HepG2 (cell line): ENCODE results near the gene MRPL20. TPM values are rescaled to one million over a fixed set of nuclear protein-coding genes. Genes with fewer than 3 reads are reported as not detected.

ENCODE experiments used
- ATAC-seq: fragments of 200-7000 bp; cut with Tn5 transposase; 3 replicates; pipeline ENCODE4 v1.9.1; 2020; ENCODE audit warnings: mild to moderate bottlenecking, moderate library complexity
- BruUV-seq: library from RNA; stranded (reverse); fragments of 400-500 nt; replicated peaks from 2 replicates; lab custom pipeline; 2021; lab: Mats Ljungman, UMichigan
- CTCF ChIA-PET: fragments of 300-600 bp; formaldehyde crosslinking; extraction: SDS; loops from one replicate; lab custom pipeline; 2021; ENCODE audit warnings: low total read pairs, inconsistent platforms, low intra/inter-chr PET ratio; lab: Yijun Ruan, JAX
- POLR2A ChIA-PET: fragments of 350-600 bp; sonication (Branson Sonifier 250); formaldehyde crosslinking; loops from one replicate; lab custom pipeline; 2020; ENCODE audit warnings: antibody characterized with exemption, inconsistent platforms; lab: Yijun Ruan, JAX
- DNase-seq: peaks from one replicate; pipeline ENCODE4 v3.0.0-alpha.2; 2015; ENCODE audit warnings: low spot score
- FAIRE-seq: peaks from 3 replicates; lab custom pipeline; 2011; peaks lifted over from hg19 to GRCh38; lab: Jason Lieb, UNC
- H2AFZ ChIP-seq: one replicate; pipeline ENCODE4 v1.6.1; 2011; ENCODE audit warnings: low read length, inconsistent platforms
- H3K27ac ChIP-seq: fragments of 300-600 bp; 3 replicates; pipeline ENCODE4 v1.8.0; 2011; ENCODE audit warnings: mixed run types, mild to moderate bottlenecking, mixed read lengths, low read length, inconsistent platforms; ENCODE audit not compliant: insufficient read depth; ENCODE audit errors: extremely low read length
- H3K27me3 ChIP-seq, 2 experiments: fragments of 200-600 bp in 1 of 2; 2 replicates in 1 of 2; 3 replicates in 1 of 2; pipeline versions ENCODE4 v1.6.0 to v1.8.0; 2011; ENCODE audit warnings: low read length in 2 of 2, mild to moderate bottlenecking in 2 of 2, moderate library complexity in 2 of 2, inconsistent platforms in 1 of 2; ENCODE audit not compliant: insufficient read depth in 2 of 2, control insufficient read depth in 1 of 2
- H3K36me3 ChIP-seq, 2 experiments: fragments of 200-600 bp in 1 of 2; replicated peaks in 1 of 2; 2 replicates in 1 of 2; 3 replicates in 1 of 2; pipeline versions ENCODE4 v1.5.1 to v1.8.0; 2011; ENCODE audit warnings: low read length in 2 of 2, inconsistent platforms in 1 of 2; ENCODE audit not compliant: insufficient read depth in 2 of 2, control insufficient read depth in 1 of 2
- H3K4me1 ChIP-seq: 2 replicates; pipeline ENCODE4 v1.5.1; 2012; ENCODE audit warnings: low read length, inconsistent platforms; ENCODE audit not compliant: insufficient read depth
- H3K4me2 ChIP-seq: 2 replicates; pipeline ENCODE4 v1.6.0; 2011; ENCODE audit warnings: low read depth, low read length, inconsistent platforms
- H3K4me3 ChIP-seq, 3 experiments: fragments of 200-600 bp in 1 of 3; sonication (generic), shearing (Covaris generic) in 1 of 3; replicated peaks in 1 of 3; 2 replicates each; pipeline ENCODE4 v1.5.1; 2011 to 2016; ENCODE audit warnings: low read length in 3 of 3, inconsistent platforms in 2 of 3, low read depth in 2 of 3, mild to moderate bottlenecking in 2 of 3, control low read depth in 1 of 3, mixed read lengths in 1 of 3; ENCODE audit not compliant: insufficient read depth in 1 of 3
- H3K79me2 ChIP-seq: one replicate; pipeline ENCODE4 v1.6.1; 2011; ENCODE audit warnings: low read length, inconsistent platforms; ENCODE audit not compliant: insufficient read depth
- H3K9ac ChIP-seq: 2 replicates; pipeline ENCODE4 v1.6.0; 2011; ENCODE audit warnings: mild to moderate bottlenecking, low read depth, low read length, inconsistent platforms; ENCODE audit not compliant: insufficient read depth
- H3K9me3 ChIP-seq: 2 replicates; pipeline ENCODE4 v1.5.1; 2012; ENCODE audit warnings: mild to moderate bottlenecking, low read length
- H4K20me1 ChIP-seq: 2 replicates; pipeline ENCODE4 v1.6.0; 2011; ENCODE audit warnings: inconsistent platforms, mild to moderate bottlenecking, low read length, moderate library complexity; ENCODE audit not compliant: insufficient read depth
- BRCA1 ChIP-seq: sonication (generic); formaldehyde crosslinking; IDR thresholded peaks from 2 replicates; pipeline ENCODE4 v1.4.0; 2020; ENCODE audit warnings: missing genetic modification reagents
- ETV5 ChIP-seq: IDR thresholded peaks from 2 replicates; pipeline ENCODE4 v1.6.1; 2018; ENCODE audit warnings: missing biosample characterization, missing genetic modification reagents, inconsistent platforms, borderline replicate concordance
- HOXA3 ChIP-seq: sonication (generic); formaldehyde crosslinking; IDR thresholded peaks from 2 replicates; pipeline ENCODE4 v1.5.0; 2020; ENCODE audit warnings: missing genetic modification reagents
- KLF16 ChIP-seq, 2 experiments: sonication (generic) in 1 of 2; formaldehyde crosslinking in 1 of 2; IDR thresholded peaks; 2 replicates each; pipeline versions ENCODE4 v1.6.1 to v1.8.0; 2016 to 2023; ENCODE audit warnings: missing genetic modification reagents in 2 of 2, missing compliant biosample characterization in 1 of 2
- PCBP1 ChIP-seq: fragments of 200-400 bp; formaldehyde crosslinking; IDR thresholded peaks from 2 replicates; pipeline ENCODE4 v1.6.1; 2017; ENCODE audit warnings: mild to moderate bottlenecking, low read depth, low read length, borderline replicate concordance
- SALL2 ChIP-seq: sonication (generic); formaldehyde crosslinking; IDR thresholded peaks from 2 replicates; pipeline ENCODE4 v1.8.1; 2023; ENCODE audit warnings: mild to moderate bottlenecking, missing genetic modification reagents, inconsistent platforms
- SOX5 ChIP-seq: IDR thresholded peaks from 2 replicates; pipeline ENCODE4 v1.6.1; 2016; ENCODE audit warnings: borderline replicate concordance
- THAP11 ChIP-seq: IDR thresholded peaks from 2 replicates; pipeline ENCODE4 v1.6.1; 2016; ENCODE audit warnings: missing biosample characterization, missing genetic modification reagents
- TSC22D2 ChIP-seq: sonication (generic); formaldehyde crosslinking; IDR thresholded peaks from 2 replicates; pipeline ENCODE4 v1.5.1; 2020; ENCODE audit warnings: missing genetic modification reagents, mild to moderate bottlenecking, borderline replicate concordance
- ZNF362 ChIP-seq: sonication (generic); formaldehyde crosslinking; IDR thresholded peaks from 2 replicates; pipeline ENCODE4 v1.4.0; 2020; ENCODE audit warnings: missing genetic modification reagents, mild to moderate bottlenecking, borderline replicate concordance
- ZNF563 ChIP-seq: sonication (generic); formaldehyde crosslinking; IDR thresholded peaks from 2 replicates; pipeline ENCODE4 v1.8.0; 2022; ENCODE audit warnings: mild to moderate bottlenecking, moderate library complexity, missing genetic modification reagents
- ZNF768 ChIP-seq: sonication (generic); formaldehyde crosslinking; IDR thresholded peaks from 2 replicates; pipeline ENCODE4 v1.4.0; 2020; ENCODE audit warnings: missing genetic modification reagents
- WGBS: methylation state at CpG from one replicate; pipeline ENCODE4 v1.1.6; 2017; ENCODE audit warnings: low lambda C conversion rate; 5-methylcytosine and 5-hydroxymethylcytosine counted together
- in situ Hi-C: cut with HindIII; loops from 2 replicates; pipeline ENCODE4 v1.10.0; 2017; ENCODE audit warnings: low pct_unique_long_range_greater_than_20kb; ENCODE audit not compliant: extremely low pct_ligation_motif_present
- intact Hi-C: fragments of 100-400 bp; cut with micrococcal nuclease; formaldehyde crosslinking; loops from one replicate; pipeline ENCODE4 v1.10.0; 2022; ENCODE audit not compliant: unreplicated experiment
- polyA plus RNA-seq, 8 experiments: library from polyadenylated mRNA; depleted of rRNA in 3 of 8; stranded (reverse) in 7 of 8; unstranded in 1 of 8; fragments of >200 nt; fragmentation: Illumina TruSeq in 4 of 8; extraction: Trizol in 4 of 8; gene quantifications; 2 replicates each; pipeline versions ENCODE4 v1.2.1 to v1.2.3, GENCODE V29; 2011 to 2016; ENCODE audit warnings: low read depth in 4 of 8, missing spikeins in 1 of 8, mixed read lengths in 1 of 8; ENCODE audit not compliant: insufficient read depth in 1 of 8
- total RNA-seq, 5 experiments: library from RNA; depleted of rRNA; stranded (reverse); fragments of >200 nt; fragmentation: Illumina TruSeq; extraction: Trizol; gene quantifications; 2 replicates each; pipeline ENCODE4 v1.2.3, GENCODE V29; 2016; ENCODE audit warnings: low read depth in 1 of 5
- TF ChIP-seq, protein P1 (sequence below): sonication (generic); IDR thresholded peaks from 2 replicates; pipeline ENCODE4 v1.6.1; 2016; ENCODE audit warnings: low read depth, borderline replicate concordance
- TF ChIP-seq, protein P2 (sequence below): sonication (generic); formaldehyde crosslinking; IDR thresholded peaks from 2 replicates; pipeline ENCODE4 v1.4.0; 2020; ENCODE audit warnings: missing genetic modification reagents, borderline replicate concordance

MRPL20 gene
- total and polyA plus RNA-seq, 2 of the 13 experiments (the other 11 are each of a cell fraction or from before 2014, with no cell fraction given): 59.2 to 127 TPM

GRCh38 chr1:1441002-1441888 lies 34.2 kb upstream of the MRPL20 start:
- POLR2A ChIA-PET: interaction anchor here (0.6 to 5.4 kb wide), 11 partner anchors 10 to 64 kb away, joined by 3 to 76 read pairs (median 7); partner anchors contain the start of genes ANKRD65, CCNL2 and MRPL20
- peak; percentile 41 for DNase-seq
- peak overlapping the region; percentile 38 for H3K9ac ChIP-seq
- peak; percentile 60 for ATAC-seq
- H3K9me3 ChIP-seq: no peaks in the 10 kb centered on the region
- in situ Hi-C loops (no loop called here), intact Hi-C loops (loop anchor here (5.0 kb wide), 1 partner anchor 34 kb away; the partner anchor contains the start of gene MRPL20)
- peak overlapping the region in 2 of 3 experiments; percentile 13 to 66; a peak in 2 of 6 replicates for H3K4me3 ChIP-seq
- H3K27ac ChIP-seq: no peak overlapping the region
- no peaks in the 10 kb centered on the region for H4K20me1 ChIP-seq
- CTCF ChIA-PET: interaction anchor here (1.0 to 1.6 kb wide), 3 partner anchors 11 to 34 kb away, joined by 3 to 10 read pairs (median 3); partner anchors contain the start of gene MRPL20
- WGBS: no CpG with 5 or more reads among the region's 29 CpGs
- no peak overlapping the region for H2AFZ ChIP-seq
- H3K36me3 ChIP-seq: peaks cover 0 to 2% of the 10 kb centered on the region in 2 experiments; a peak in 1 of 5 replicates
- BruUV-seq: no TSS peak
- FAIRE-seq: peak; percentile 64
- H3K4me1 ChIP-seq: peaks cover 56% of the 10 kb centered on the region
- H3K4me2 ChIP-seq: peak overlapping the region; percentile 75
- peaks cover 18% of the 10 kb centered on the region for H3K79me2 ChIP-seq
- no peaks in the 10 kb centered on the region for H3K27me3 ChIP-seq
- TF ChIP-seq SOX5 (0 out of 2 replicates have a peak, but pooled peaks have one; percentile 11), ETV5 (CRISPR knock-in tag) (peak; percentile 10; the same call in 1 of the 2 replicates), ZNF362 (CRISPR knock-in tag) (0 out of 2 replicates have a peak, but pooled peaks have one; percentile 18), KLF16 (CRISPR knock-in tag; IDR thresholded peaks at IDR 0.05) (0 out of 4 replicates have a peak, but pooled peaks of 1 of the 2 experiments have one; percentile 21), THAP11 (CRISPR knock-in tag) (peak; percentile 60; the same call in 1 of the 2 replicates), ZNF563 (0 out of 2 replicates have a peak, but pooled peaks have one; percentile 19), BRCA1 (CRISPR knock-in tag) (no peak), TSC22D2 (CRISPR knock-in tag) (no peak), ZNF768 (CRISPR knock-in tag) (peak; percentile 26; the same call in 1 of the 2 replicates), PCBP1 (0 out of 2 replicates have a peak, but pooled peaks have one; percentile 34), SALL2 (CRISPR knock-in tag) (peak; percentile 79; the same call in 1 of the 2 replicates), HOXA3 (CRISPR knock-in tag) (peak; percentile 82)
- TF ChIP-seq, protein P1, sequence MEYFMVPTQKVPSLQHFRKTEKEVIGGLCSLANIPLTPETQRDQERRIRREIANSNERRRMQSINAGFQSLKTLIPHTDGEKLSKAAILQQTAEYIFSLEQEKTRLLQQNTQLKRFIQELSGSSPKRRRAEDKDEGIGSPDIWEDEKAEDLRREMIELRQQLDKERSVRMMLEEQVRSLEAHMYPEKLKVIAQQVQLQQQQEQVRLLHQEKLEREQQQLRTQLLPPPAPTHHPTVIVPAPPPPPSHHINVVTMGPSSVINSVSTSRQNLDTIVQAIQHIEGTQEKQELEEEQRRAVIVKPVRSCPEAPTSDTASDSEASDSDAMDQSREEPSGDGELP: peak; percentile 67; the same call in 1 of the 2 replicates
- TF ChIP-seq, protein P2, sequence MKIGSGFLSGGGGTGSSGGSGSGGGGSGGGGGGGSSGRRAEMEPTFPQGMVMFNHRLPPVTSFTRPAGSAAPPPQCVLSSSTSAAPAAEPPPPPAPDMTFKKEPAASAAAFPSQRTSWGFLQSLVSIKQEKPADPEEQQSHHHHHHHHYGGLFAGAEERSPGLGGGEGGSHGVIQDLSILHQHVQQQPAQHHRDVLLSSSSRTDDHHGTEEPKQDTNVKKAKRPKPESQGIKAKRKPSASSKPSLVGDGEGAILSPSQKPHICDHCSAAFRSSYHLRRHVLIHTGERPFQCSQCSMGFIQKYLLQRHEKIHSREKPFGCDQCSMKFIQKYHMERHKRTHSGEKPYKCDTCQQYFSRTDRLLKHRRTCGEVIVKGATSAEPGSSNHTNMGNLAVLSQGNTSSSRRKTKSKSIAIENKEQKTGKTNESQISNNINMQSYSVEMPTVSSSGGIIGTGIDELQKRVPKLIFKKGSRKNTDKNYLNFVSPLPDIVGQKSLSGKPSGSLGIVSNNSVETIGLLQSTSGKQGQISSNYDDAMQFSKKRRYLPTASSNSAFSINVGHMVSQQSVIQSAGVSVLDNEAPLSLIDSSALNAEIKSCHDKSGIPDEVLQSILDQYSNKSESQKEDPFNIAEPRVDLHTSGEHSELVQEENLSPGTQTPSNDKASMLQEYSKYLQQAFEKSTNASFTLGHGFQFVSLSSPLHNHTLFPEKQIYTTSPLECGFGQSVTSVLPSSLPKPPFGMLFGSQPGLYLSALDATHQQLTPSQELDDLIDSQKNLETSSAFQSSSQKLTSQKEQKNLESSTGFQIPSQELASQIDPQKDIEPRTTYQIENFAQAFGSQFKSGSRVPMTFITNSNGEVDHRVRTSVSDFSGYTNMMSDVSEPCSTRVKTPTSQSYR: 0 out of 2 replicates have a peak, but pooled peaks have one; percentile 5
